ENCODE results near the gene CNST.

DNA sequence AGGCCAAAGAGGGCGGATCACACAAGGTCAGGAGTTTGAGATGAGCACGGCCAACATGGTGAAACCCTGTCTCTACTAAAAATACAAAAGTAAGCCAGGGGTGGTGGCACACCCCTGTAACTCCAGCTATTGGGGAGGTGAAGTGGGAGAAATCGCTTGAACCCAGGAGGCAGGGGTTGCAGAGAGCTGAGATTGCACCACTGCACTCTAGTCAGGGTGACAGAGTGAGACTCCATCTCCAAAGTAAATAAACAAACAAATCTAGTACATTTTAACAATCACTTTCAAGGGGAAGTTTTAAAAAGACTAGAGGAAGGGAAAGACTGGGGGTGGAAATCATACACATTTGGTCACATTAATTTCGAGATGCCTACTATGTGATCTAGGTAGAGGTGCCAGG, 6.9 kb upstream of the CNST start:
- TF ChIP-seq, protein P1, sequence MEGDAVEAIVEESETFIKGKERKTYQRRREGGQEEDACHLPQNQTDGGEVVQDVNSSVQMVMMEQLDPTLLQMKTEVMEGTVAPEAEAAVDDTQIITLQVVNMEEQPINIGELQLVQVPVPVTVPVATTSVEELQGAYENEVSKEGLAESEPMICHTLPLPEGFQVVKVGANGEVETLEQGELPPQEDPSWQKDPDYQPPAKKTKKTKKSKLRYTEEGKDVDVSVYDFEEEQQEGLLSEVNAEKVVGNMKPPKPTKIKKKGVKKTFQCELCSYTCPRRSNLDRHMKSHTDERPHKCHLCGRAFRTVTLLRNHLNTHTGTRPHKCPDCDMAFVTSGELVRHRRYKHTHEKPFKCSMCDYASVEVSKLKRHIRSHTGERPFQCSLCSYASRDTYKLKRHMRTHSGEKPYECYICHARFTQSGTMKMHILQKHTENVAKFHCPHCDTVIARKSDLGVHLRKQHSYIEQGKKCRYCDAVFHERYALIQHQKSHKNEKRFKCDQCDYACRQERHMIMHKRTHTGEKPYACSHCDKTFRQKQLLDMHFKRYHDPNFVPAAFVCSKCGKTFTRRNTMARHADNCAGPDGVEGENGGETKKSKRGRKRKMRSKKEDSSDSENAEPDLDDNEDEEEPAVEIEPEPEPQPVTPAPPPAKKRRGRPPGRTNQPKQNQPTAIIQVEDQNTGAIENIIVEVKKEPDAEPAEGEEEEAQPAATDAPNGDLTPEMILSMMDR (IDR thresholded peaks at IDR 0.05), result no peak
- no peak for TF ChIP-seq POLR2A (IDR thresholded peaks at IDR 0.05)

All from lower leg skin (tissue), 3 donors.